GM23248 (cell line): ENCODE measurements around the gene LILRB3. TPM values are rescaled to one million over a fixed set of nuclear protein-coding genes. Genes with fewer than 3 reads are reported as not detected.
"Not testable (repeated sequence)": the region's sequence is repeated elsewhere in the genome, so short reads cannot be mapped to it uniquely, and the experiment has no call there.

Experiments used
- DNase-seq: peaks from one replicate; pipeline ENCODE4 v3.0.0-alpha.2; 2015
- H2AFZ ChIP-seq: fragments of 200-600 bp; sonication (generic); 2 replicates; pipeline ENCODE4 v1.6.1; 2016; ENCODE audit warnings: antibody characterized with exemption
- H3F3A ChIP-seq: fragments of 200-600 bp; sonication (generic); 2 replicates; pipeline ENCODE4 v1.6.1; 2016; ENCODE audit warnings: mild to moderate bottlenecking, antibody characterized with exemption, mixed run types; ENCODE audit not compliant: insufficient read depth
- H3K27ac ChIP-seq: fragments of 200-600 bp; sonication (generic); 2 replicates; pipeline ENCODE4 v1.5.1; 2016; ENCODE audit warnings: mild to moderate bottlenecking
- H3K27me3 ChIP-seq: fragments of 200-600 bp; sonication (generic); replicated peaks from 2 replicates; pipeline ENCODE4 v1.6.1; 2016; ENCODE audit warnings: mild to moderate bottlenecking; ENCODE audit not compliant: insufficient read depth
- H3K36me3 ChIP-seq: fragments of 200-600 bp; sonication (generic); 2 replicates; pipeline ENCODE4 v1.6.1; 2016; ENCODE audit warnings: low read depth, mild to moderate bottlenecking
- H3K4me1 ChIP-seq: fragments of 200-600 bp; sonication (generic); 2 replicates; pipeline ENCODE4 v1.6.1; 2016; ENCODE audit warnings: mild to moderate bottlenecking; ENCODE audit not compliant: insufficient read depth
- H3K4me2 ChIP-seq: fragments of 200-600 bp; sonication (generic); one replicate; pipeline ENCODE4 v1.6.1; 2016; ENCODE audit warnings: mild to moderate bottlenecking; ENCODE audit not compliant: unreplicated experiment
- H3K4me3 ChIP-seq: fragments of 200-600 bp; sonication (generic); 2 replicates; pipeline ENCODE4 v1.5.1; 2016; ENCODE audit warnings: mild to moderate bottlenecking
- H3K79me2 ChIP-seq: fragments of 200-600 bp; sonication (generic); 2 replicates; pipeline ENCODE4 v1.6.1; 2016; ENCODE audit warnings: mild to moderate bottlenecking; ENCODE audit not compliant: insufficient read depth
- H3K9ac ChIP-seq: fragments of 200-600 bp; sonication (generic); 2 replicates; pipeline ENCODE4 v1.6.1; 2016; ENCODE audit warnings: mild to moderate bottlenecking
- H3K9me2 ChIP-seq: fragments of 200-600 bp; sonication (generic); 2 replicates; pipeline ENCODE4 v1.6.1; 2016; ENCODE audit warnings: mixed run types, mild to moderate bottlenecking, moderate library complexity; ENCODE audit not compliant: insufficient read depth
- H3K9me3 ChIP-seq: fragments of 200-600 bp; sonication (generic); one replicate; pipeline ENCODE4 v1.6.1; 2017; ENCODE audit warnings: low read depth
- H4K20me1 ChIP-seq: fragments of 200-600 bp; sonication (generic); 2 replicates; pipeline ENCODE4 v1.6.0; 2016; ENCODE audit not compliant: insufficient read depth
- EZH2 ChIP-seq: fragments of 200-600 bp; sonication (generic); IDR thresholded peaks from 2 replicates; pipeline ENCODE4 v1.6.1; 2018; ENCODE audit warnings: antibody characterized with exemption, mild to moderate bottlenecking; ENCODE audit not compliant: insufficient read depth, poor library complexity, severe bottlenecking
- EZH2phosphoT487 ChIP-seq: fragments of 200-600 bp; sonication (generic); IDR thresholded peaks from 2 replicates; pipeline ENCODE4 v1.6.1; 2018; ENCODE audit warnings: antibody characterized with exemption, moderate library complexity, mild to moderate bottlenecking, low read depth; ENCODE audit not compliant: insufficient read depth
- WGBS, 2 experiments: methylation state at CpG; one replicate each; pipeline ENCODE4 v1.1.6; 2015 to 2017; ENCODE audit warnings: low lambda C conversion rate in 2 of 2, low coverage in 1 of 2; ENCODE audit errors: missing lambda C conversion rate in 2 of 2; 5-methylcytosine and 5-hydroxymethylcytosine counted together
- in situ Hi-C: fragments of 300-500 bp; cut with MboI; formaldehyde crosslinking; loops from 2 replicates; pipeline ENCODE4 v1.15.0; 2020
- polyA plus RNA-seq: library from polyadenylated mRNA; unstranded; fragments of >200 nt; fragmentation: Nextera tagmentation; extraction: Ambion mirVana; gene quantifications from 2 replicates; pipeline ENCODE4 v1.2.1, GENCODE V29; 2016
- total RNA-seq: library from RNA; depleted of rRNA; stranded (reverse); fragments of >200 nt; shearing (Covaris generic); gene quantifications from 2 replicates; pipeline ENCODE4 v1.2.3, GENCODE V29; 2014

Gene LILRB3
- total and polyA plus RNA-seq, 2 experiments from 2014 or later, result 0.53 TPM; not detected in 1

DNA sequence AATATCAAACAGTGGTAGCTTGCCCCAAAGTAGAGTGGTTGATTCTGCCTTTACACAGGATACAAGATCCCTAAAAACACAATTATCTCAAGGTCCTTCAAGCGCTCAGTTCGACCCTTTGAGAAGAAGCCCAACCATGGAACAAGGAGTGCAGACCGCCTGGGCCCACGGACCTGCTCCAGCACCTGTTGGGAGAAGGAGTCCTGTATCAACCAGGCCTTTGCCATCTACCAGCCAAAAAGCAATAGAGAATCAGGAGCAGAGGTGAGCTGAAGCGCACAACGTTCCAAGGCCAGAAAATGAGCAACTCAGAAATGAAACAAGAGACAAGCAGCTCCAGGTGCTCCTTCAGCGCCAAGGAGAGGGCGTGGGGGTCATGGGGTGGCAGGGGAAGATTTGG is 6.3 kb upstream of the LILRB3 start:
- H3K27me3 ChIP-seq, result peaks cover 5% of the 10 kb centered on the region; the same call in 1 of the 2 replicates
- no peaks in the 10 kb centered on the region for H3K36me3 ChIP-seq
- no peak overlapping the region for H3K4me3 ChIP-seq
- WGBS, 2 experiments, result 55 to 61% methylated on average over 8 of the region's 8 CpGs
- no peak for DNase-seq
- no peaks in the 10 kb centered on the region for H3F3A ChIP-seq
- H4K20me1 ChIP-seq, result no peaks in the 10 kb centered on the region
- in situ Hi-C loops, result no loop called here
- no peaks in the 10 kb centered on the region for H3K4me1 ChIP-seq
- no peak overlapping the region for H3K4me2 ChIP-seq
- H3K9me2 ChIP-seq, result no peaks in the 10 kb centered on the region
- no peaks in the 10 kb centered on the region for H3K79me2 ChIP-seq
- no peak overlapping the region for H3K9ac ChIP-seq
- H3K9me3 ChIP-seq, result no peaks in the 10 kb centered on the region
- no peak overlapping the region for H3K27ac ChIP-seq
- no peak overlapping the region for H2AFZ ChIP-seq
- TF ChIP-seq EZH2phosphoT487 (no peak), EZH2 (no peak)

- H3K27me3 ChIP-seq, H3K4me1 ChIP-seq, H3K9ac ChIP-seq, H3K79me2 ChIP-seq, H3K9me2 ChIP-seq, H3K4me3 ChIP-seq, DNase-seq, H3K4me2 ChIP-seq, H4K20me1 ChIP-seq, H2AFZ ChIP-seq, H3K27ac ChIP-seq, H3K36me3 ChIP-seq, H3K9me3 ChIP-seq, in situ Hi-C loops, H3F3A ChIP-seq: not testable (repeated sequence)
- WGBS, 2 experiments, result 81 to 82% methylated on average over 7 to 9 of the region's 10 CpGs
Observed at GRCh38 chr19:54224619-54225018, 1.8 kb upstream of the LILRB3 start.

DNA sequence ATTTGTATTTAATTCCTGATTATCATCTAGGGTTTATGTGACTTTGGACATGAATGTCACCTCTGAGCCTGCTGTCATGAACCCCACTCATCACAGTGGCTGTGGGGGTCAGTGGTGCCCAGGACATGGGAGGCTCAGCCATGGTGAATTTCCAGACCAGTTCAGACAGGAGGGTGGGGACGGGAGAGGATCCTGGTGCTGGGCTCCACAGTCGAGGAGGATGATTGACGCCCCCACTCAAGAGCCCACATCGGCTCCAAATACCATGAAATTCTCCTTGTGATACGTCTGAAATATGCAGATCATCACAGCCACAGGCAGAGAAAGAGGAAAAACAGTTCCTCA is 1.1 kb upstream of the LILRB3 start:
- H4K20me1 ChIP-seq, H3K9me3 ChIP-seq, H3K9me2 ChIP-seq, H3K27me3 ChIP-seq, H3K4me2 ChIP-seq, DNase-seq, H3K4me1 ChIP-seq, H3K4me3 ChIP-seq, in situ Hi-C loops, H3K9ac ChIP-seq, H3K27ac ChIP-seq, H3F3A ChIP-seq, H2AFZ ChIP-seq, H3K36me3 ChIP-seq, H3K79me2 ChIP-seq: not testable (repeated sequence)
- 55 to 67% methylated on average over 5 of the region's 5 CpGs for WGBS, 2 experiments

- H3K4me1 ChIP-seq, in situ Hi-C loops, H3K27ac ChIP-seq, H3F3A ChIP-seq, H3K9me2 ChIP-seq, H3K9me3 ChIP-seq, H3K9ac ChIP-seq, H3K36me3 ChIP-seq, H3K27me3 ChIP-seq, H3K4me2 ChIP-seq, H3K79me2 ChIP-seq, DNase-seq, H3K4me3 ChIP-seq, H2AFZ ChIP-seq, H4K20me1 ChIP-seq: not testable (repeated sequence)
- 49 to 61% methylated on average over 14 of the region's 14 CpGs for WGBS, 2 experiments
Observed at GRCh38 chr19:54223277-54223936, 600 bp upstream of the LILRB3 start.

DNA sequence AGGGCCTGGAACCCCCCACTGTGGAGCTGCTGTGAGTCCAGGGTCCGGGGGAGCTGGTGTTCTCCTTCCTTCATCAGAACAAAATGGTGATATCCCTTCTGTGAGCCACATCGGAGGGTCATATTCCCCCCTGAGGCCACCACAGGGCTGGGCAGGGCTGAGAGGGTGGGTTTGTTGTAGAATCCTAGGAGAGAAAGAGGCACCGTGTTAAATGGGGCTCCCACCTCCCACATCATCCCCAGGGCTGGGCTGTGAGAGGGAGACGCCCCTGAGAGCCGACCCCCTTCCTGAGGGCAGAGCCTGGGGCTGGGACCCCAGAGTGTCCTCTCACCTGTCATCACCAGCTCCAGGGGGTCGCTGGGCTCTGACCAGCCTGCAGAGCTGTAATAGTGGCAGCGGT is 860 bp downstream of the LILRB3 start:
- H3K9me2 ChIP-seq, H3K79me2 ChIP-seq, H2AFZ ChIP-seq, H4K20me1 ChIP-seq, H3F3A ChIP-seq, H3K4me3 ChIP-seq, DNase-seq, H3K36me3 ChIP-seq, H3K9ac ChIP-seq, H3K4me2 ChIP-seq, in situ Hi-C loops, H3K9me3 ChIP-seq, H3K27me3 ChIP-seq, H3K4me1 ChIP-seq, H3K27ac ChIP-seq: not testable (repeated sequence)
- 61 to 67% methylated on average over 6 to 7 of the region's 7 CpGs for WGBS, 2 experiments

- H2AFZ ChIP-seq, H3K27ac ChIP-seq, H3K4me3 ChIP-seq, H3K4me1 ChIP-seq, H3K9ac ChIP-seq, H3F3A ChIP-seq, H3K79me2 ChIP-seq, H4K20me1 ChIP-seq, DNase-seq, H3K9me3 ChIP-seq, in situ Hi-C loops, H3K27me3 ChIP-seq, H3K36me3 ChIP-seq, H3K4me2 ChIP-seq, H3K9me2 ChIP-seq: not testable (repeated sequence)
- WGBS, 2 experiments, result 80 to 100% methylated on average over 1 of the region's 5 CpGs
Observed at GRCh38 chr19:54219702-54220101, 3.1 kb downstream of the LILRB3 start.
